ENCODE results near the gene CSMD2. TPM values are rescaled to one million over a fixed set of nuclear protein-coding genes. Genes with fewer than 3 reads are reported as not detected.
"Not testable (repeated sequence)": the region's sequence is repeated elsewhere in the genome, so short reads cannot be mapped to it uniquely, and the experiment has no call there.

Gene CSMD2
- total RNA-seq, 2 experiments from 2014 or later = not detected

DNA sequence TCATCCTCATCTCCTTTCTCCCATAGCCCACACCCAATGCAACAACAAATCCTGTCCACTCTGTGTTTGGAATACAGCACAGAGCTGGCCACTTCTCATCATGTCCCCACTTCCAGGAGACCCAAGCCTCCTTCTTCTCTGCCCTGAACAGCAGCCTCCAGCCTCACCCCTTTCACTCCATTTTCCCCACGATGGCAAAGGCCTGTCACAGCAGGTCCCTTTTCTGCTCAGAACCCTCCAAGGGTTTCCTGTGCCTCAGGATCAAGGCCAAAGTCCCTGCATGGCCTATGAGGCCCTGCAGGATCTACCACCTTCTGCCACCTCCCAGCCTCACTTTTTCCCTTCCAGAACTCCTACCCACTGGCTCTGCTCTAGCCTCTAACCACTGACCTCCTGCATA, 78.5 kb downstream of the CSMD2 start:
- Histone ChIP-seq H3K36me3 (ENCODE audit: insufficient read depth, low read length) (no peaks in the 10 kb centered on the region), H3K4me1 (ENCODE audit: insufficient read depth, low read length) (no peaks in the 10 kb centered on the region), H3K9me3 (ENCODE audit: control insufficient read depth in 1 of 2, insufficient read depth in 1 of 2, low read length in 2 of 2) (peaks cover 0 to 4% of the 10 kb centered on the region in 2 experiments), H3K4me3 (ENCODE audit: low read length) (no peak overlapping the region), H3K27me3 (ENCODE audit: control insufficient read depth in 1 of 2, insufficient read depth in 2 of 2, low read length in 2 of 2) (peaks cover 0 to 2% of the 10 kb centered on the region in 2 experiments), H3K27ac (ENCODE audit: low read depth in 1 of 2, low read length in 2 of 2) (no peak overlapping the region)
- no peaks in the 10 kb centered on the region for H3K4me1 Mint-ChIP-seq (ENCODE audit: low read depth)
- H3K27ac Mint-ChIP-seq = no peak overlapping the region
- H3K27me3 Mint-ChIP-seq = peaks cover 24% of the 10 kb centered on the region
- ChIA-PET CTCF (no interaction called here), POLR2A (no interaction called here)
- H3K36me3 Mint-ChIP-seq (ENCODE audit: low read depth) = no peaks in the 10 kb centered on the region
- DNase-seq = no peak
- TF ChIP-seq, protein P1, sequence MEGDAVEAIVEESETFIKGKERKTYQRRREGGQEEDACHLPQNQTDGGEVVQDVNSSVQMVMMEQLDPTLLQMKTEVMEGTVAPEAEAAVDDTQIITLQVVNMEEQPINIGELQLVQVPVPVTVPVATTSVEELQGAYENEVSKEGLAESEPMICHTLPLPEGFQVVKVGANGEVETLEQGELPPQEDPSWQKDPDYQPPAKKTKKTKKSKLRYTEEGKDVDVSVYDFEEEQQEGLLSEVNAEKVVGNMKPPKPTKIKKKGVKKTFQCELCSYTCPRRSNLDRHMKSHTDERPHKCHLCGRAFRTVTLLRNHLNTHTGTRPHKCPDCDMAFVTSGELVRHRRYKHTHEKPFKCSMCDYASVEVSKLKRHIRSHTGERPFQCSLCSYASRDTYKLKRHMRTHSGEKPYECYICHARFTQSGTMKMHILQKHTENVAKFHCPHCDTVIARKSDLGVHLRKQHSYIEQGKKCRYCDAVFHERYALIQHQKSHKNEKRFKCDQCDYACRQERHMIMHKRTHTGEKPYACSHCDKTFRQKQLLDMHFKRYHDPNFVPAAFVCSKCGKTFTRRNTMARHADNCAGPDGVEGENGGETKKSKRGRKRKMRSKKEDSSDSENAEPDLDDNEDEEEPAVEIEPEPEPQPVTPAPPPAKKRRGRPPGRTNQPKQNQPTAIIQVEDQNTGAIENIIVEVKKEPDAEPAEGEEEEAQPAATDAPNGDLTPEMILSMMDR (IDR thresholded peaks at IDR 0.05) = no peak
- peaks cover 5% of the 10 kb centered on the region for H3K9me3 Mint-ChIP-seq
- no peak overlapping the region for H3K4me3 Mint-ChIP-seq
- intact Hi-C loops (cut with DNase I, micrococcal nuclease) = no loop called here
- no peak for ATAC-seq (ENCODE audit: poor library complexity)

DNA sequence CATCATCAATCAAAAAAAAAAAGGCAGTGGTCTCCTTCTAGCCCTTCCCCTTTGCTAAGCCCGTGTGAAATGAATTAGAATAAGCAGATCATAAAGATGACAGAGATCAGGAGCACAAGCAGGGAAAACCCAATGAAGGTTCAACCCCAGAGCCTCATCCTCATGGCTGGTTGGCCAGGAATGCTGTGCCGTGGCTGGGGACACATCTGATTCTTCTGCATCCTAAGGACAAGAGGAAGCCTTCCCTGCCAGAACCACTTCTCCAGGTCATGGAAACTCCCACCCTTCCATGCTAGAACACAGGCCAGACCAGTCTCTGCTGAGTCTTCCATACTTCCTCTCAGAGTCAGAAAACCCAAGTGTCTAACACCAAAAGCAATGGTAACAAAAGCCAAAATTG, 81.1 kb downstream of the CSMD2 start:
- POLR2A ChIA-PET = no interaction called here
- TF ChIP-seq, protein P1 (IDR thresholded peaks at IDR 0.05) = no peak
- H3K9me3 Mint-ChIP-seq = peaks cover 13% of the 10 kb centered on the region
- H3K27me3 ChIP-seq (ENCODE audit: control insufficient read depth in 1 of 2, insufficient read depth in 2 of 2, low read length in 2 of 2) = peaks cover 0 to 2% of the 10 kb centered on the region in 2 experiments
- no peaks in the 10 kb centered on the region for H3K4me1 ChIP-seq (ENCODE audit: insufficient read depth, low read length)
- ATAC-seq (ENCODE audit: poor library complexity) (no peak), DNase-seq (no peak)
- peaks cover 4 to 9% of the 10 kb centered on the region in 2 experiments for H3K9me3 ChIP-seq (ENCODE audit: control insufficient read depth in 1 of 2, insufficient read depth in 1 of 2, low read length in 2 of 2)
- H3K27ac ChIP-seq (ENCODE audit: low read depth in 1 of 2, low read length in 2 of 2) = no peak overlapping the region
- H3K4me3 Mint-ChIP-seq = no peak overlapping the region
- no peak overlapping the region for H3K27ac Mint-ChIP-seq
- no peaks in the 10 kb centered on the region for H3K4me1 Mint-ChIP-seq (ENCODE audit: low read depth)
- CTCF ChIA-PET = no interaction called here
- no peaks in the 10 kb centered on the region for H3K36me3 Mint-ChIP-seq (ENCODE audit: low read depth)
- intact Hi-C loops (cut with DNase I, micrococcal nuclease) = no loop called here
- no peak overlapping the region for H3K4me3 ChIP-seq (ENCODE audit: low read length)
- H3K27me3 Mint-ChIP-seq = peaks cover 8% of the 10 kb centered on the region
- H3K36me3 ChIP-seq (ENCODE audit: insufficient read depth, low read length) = no peaks in the 10 kb centered on the region

DNA sequence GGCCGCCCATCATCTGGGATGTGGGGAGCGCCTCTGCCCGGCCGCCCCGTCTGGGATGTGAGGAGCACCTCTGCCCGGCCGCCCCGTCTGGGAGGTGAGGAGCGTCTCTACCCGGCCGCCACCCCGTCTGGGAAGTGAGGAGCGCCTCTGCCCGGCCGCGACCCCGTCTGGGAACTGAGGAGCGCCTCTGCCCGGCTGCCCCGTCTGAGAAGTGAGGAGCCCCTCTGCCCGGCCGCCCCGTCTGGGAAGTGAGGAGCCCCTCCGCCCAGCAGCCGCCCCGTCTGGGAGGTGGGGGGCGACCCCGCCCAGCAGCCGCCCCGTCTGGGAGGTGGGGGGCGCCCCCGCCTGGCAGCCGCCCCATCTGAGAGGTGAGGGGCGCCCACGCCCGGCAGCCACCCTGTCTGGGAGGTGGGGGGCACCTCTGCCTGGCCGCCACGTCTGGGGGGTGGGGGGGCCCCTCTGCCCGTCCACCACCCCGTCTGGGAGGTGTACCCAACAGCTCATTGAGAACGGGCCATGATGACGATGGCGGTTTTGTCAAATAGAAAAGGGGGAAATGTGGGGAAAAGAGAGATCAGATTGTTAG, 82.9 kb downstream of the CSMD2 start:
- peaks cover 13% of the 10 kb centered on the region for H3K9me3 Mint-ChIP-seq
- DNase-seq; H3K27me3 Mint-ChIP-seq; H3K9me3 ChIP-seq (ENCODE audit: control insufficient read depth in 1 of 2, insufficient read depth in 1 of 2, low read length in 2 of 2); ATAC-seq (ENCODE audit: poor library complexity); H3K36me3 ChIP-seq (ENCODE audit: insufficient read depth, low read length); CTCF ChIA-PET; H3K27ac Mint-ChIP-seq; H3K27me3 ChIP-seq (ENCODE audit: control insufficient read depth in 1 of 2, insufficient read depth in 2 of 2, low read length in 2 of 2); H3K4me3 ChIP-seq (ENCODE audit: low read length); H3K4me1 ChIP-seq (ENCODE audit: insufficient read depth, low read length); H3K36me3 Mint-ChIP-seq (ENCODE audit: low read depth); POLR2A ChIA-PET; H3K4me1 Mint-ChIP-seq (ENCODE audit: low read depth); intact Hi-C loops (cut with DNase I, micrococcal nuclease); H3K27ac ChIP-seq (ENCODE audit: low read depth in 1 of 2, low read length in 2 of 2); H3K4me3 Mint-ChIP-seq: not testable (repeated sequence)

DNA sequence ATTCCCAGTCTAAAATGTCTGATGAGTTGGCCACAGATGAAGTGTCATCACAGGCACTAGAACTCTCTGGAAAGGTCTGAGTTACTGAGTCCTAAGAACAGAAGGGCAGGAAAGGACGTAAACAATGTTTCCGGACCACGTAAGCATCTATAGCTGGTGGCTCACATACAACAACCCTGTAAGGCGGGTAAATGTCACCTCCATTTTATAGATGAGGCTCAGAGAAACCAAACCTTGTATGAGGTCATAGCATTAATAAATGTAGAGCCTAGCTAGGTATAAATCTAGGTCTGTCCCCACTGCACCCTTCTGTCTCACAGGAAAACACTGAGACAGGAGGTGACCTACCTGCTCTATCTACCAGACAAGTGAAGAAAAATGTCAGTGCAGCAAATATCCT, 86.6 kb downstream of the CSMD2 start:
- Histone ChIP-seq H3K4me3 (ENCODE audit: low read length) (no peak overlapping the region), H3K27me3 (ENCODE audit: control insufficient read depth in 1 of 2, insufficient read depth in 2 of 2, low read length in 2 of 2) (peaks cover 0 to 14% of the 10 kb centered on the region in 2 experiments), H3K36me3 (ENCODE audit: insufficient read depth, low read length) (no peaks in the 10 kb centered on the region), H3K9me3 (ENCODE audit: control insufficient read depth in 1 of 2, insufficient read depth in 1 of 2, low read length in 2 of 2) (peaks cover 4 to 9% of the 10 kb centered on the region in 2 experiments), H3K27ac (ENCODE audit: low read depth in 1 of 2, low read length in 2 of 2) (no peak overlapping the region), H3K4me1 (ENCODE audit: insufficient read depth, low read length) (no peaks in the 10 kb centered on the region)
- Mint-ChIP-seq H3K4me3 (no peak overlapping the region), H3K27me3 (peaks cover 15% of the 10 kb centered on the region), H3K36me3 (ENCODE audit: low read depth) (no peaks in the 10 kb centered on the region), H3K27ac (no peak overlapping the region), H3K9me3 (peaks cover 8% of the 10 kb centered on the region), H3K4me1 (ENCODE audit: low read depth) (no peaks in the 10 kb centered on the region)
- ATAC-seq (ENCODE audit: poor library complexity) (no peak), DNase-seq (no peak)
- CTCF ChIA-PET = no interaction called here
- POLR2A ChIA-PET = no interaction called here
- intact Hi-C loops (cut with DNase I, micrococcal nuclease) = no loop called here
- TF ChIP-seq, protein P1 (IDR thresholded peaks at IDR 0.05) = no peak

Data from CD4-positive, alpha-beta T cell (primary cell).